Uterus (tissue), 2 donors: ENCODE measurements around the gene PSMB9.
"Not testable (repeated sequence)": the region's sequence is repeated elsewhere in the genome, so short reads cannot be mapped to it uniquely, and the experiment has no call there.

ENCODE experiments used
- POLR2A ChIP-seq, 2 donors: fragments of 450-650 bp; IDR thresholded peaks; one replicate each; pipeline ENCODE4 v1.6.1; 2016; ENCODE audit warnings: antibody characterized with exemption in 2 of 2, mild to moderate bottlenecking in 1 of 2, moderate library complexity in 1 of 2
- TF ChIP-seq, protein P1 (sequence below), 4 experiments: fragments of 200-600 bp in 2 of 4; fragments of 450-650 bp in 2 of 4; sonication (generic) in 2 of 4; IDR thresholded peaks; one replicate each; pipeline ENCODE4 v1.5.1; 2016 to 2019; ENCODE audit warnings: antibody characterized with exemption in 4 of 4, mild to moderate bottlenecking in 2 of 4, moderate library complexity in 1 of 4

DNA sequence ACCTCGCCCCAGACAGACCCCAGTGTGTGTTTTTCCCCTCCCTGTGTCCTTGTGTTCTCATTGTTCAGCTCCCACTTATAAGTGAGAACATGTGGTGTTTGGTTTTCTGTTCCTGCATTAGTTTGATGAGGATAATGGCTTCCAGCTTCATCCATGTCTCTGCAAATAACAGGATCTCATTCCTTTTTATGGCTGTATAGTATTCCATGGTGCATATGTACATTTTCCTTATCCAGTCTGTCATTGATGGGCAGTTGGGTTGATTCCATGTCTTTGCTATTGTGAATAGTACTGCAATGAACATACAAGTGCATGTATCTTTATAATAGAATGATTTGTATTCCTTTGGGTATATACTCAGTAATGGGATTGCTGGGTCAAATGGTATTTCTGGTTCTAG is 20.0 kb downstream of the PSMB9 start:
- TF ChIP-seq, protein P1, sequence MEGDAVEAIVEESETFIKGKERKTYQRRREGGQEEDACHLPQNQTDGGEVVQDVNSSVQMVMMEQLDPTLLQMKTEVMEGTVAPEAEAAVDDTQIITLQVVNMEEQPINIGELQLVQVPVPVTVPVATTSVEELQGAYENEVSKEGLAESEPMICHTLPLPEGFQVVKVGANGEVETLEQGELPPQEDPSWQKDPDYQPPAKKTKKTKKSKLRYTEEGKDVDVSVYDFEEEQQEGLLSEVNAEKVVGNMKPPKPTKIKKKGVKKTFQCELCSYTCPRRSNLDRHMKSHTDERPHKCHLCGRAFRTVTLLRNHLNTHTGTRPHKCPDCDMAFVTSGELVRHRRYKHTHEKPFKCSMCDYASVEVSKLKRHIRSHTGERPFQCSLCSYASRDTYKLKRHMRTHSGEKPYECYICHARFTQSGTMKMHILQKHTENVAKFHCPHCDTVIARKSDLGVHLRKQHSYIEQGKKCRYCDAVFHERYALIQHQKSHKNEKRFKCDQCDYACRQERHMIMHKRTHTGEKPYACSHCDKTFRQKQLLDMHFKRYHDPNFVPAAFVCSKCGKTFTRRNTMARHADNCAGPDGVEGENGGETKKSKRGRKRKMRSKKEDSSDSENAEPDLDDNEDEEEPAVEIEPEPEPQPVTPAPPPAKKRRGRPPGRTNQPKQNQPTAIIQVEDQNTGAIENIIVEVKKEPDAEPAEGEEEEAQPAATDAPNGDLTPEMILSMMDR (IDR thresholded peaks at IDR 0.05) = not testable (repeated sequence)
- not testable (repeated sequence) for TF ChIP-seq POLR2A (IDR thresholded peaks at IDR 0.05)
